ES-I3 (cell line): ENCODE measurements around the gene TP53TG3C.
"Not testable (repeated sequence)": the region's sequence is repeated elsewhere in the genome, so short reads cannot be mapped to it uniquely, and the experiment has no call there.

Source experiments
- H3K36me3 ChIP-seq: 2 replicates; pipeline ENCODE4 v1.6.1; 2013; ENCODE audit warnings: mild to moderate bottlenecking, low read length, control low read depth, moderate library complexity; ENCODE audit not compliant: insufficient read depth
- H3K4me1 ChIP-seq: 2 replicates; pipeline ENCODE4 v1.6.1; 2013; ENCODE audit warnings: mild to moderate bottlenecking, control low read depth, low read length; ENCODE audit not compliant: insufficient read depth
- H3K9ac ChIP-seq: 2 replicates; pipeline ENCODE4 v1.6.1; 2013; ENCODE audit warnings: low read depth, mild to moderate bottlenecking, low read length, moderate library complexity
- H3K9me3 ChIP-seq: 2 replicates; pipeline ENCODE4 v1.6.1; 2013; ENCODE audit warnings: mild to moderate bottlenecking, low read length, moderate library complexity; ENCODE audit not compliant: control insufficient read depth, insufficient read depth

TP53TG3C gene

GRCh38 chr16:33193926-33194325, at the start of gene TP53TG3C:
Gene TP53TG3C, plus strand, starts transcription at chr16:33194226. Its CDS starts 68 bp downstream, at chr16:33194294.
- not testable (repeated sequence) for H3K9ac ChIP-seq, H3K36me3 ChIP-seq, H3K9me3 ChIP-seq, H3K4me1 ChIP-seq
